ENCODE results near the gene HIGD2A.
A peak's percentile ranks its signal among the peaks of the same experiment; 100 is the strongest.

Gene HIGD2A

GRCh38 chr5:176412517-176413254 lies 24.1 kb downstream of the HIGD2A start:
- peak in 1 of 42 donors; percentile 4 for DNase-seq
- intact Hi-C loops (cut with DNase I), result loop anchor here (10.0 kb wide), 1 partner anchor 122 kb away; the partner anchor contains the start of gene RNF44

- DNase-seq, result peak in 1 of 42 donors; percentile 4
- intact Hi-C loops (cut with DNase I), result loop anchor here (10.0 kb wide), 1 partner anchor 122 kb away; the partner anchor contains the start of gene RNF44
These were observed 24.7 kb downstream of the HIGD2A start for GRCh38 chr5:176413255-176413565.

- no peak for DNase-seq
- intact Hi-C loops (cut with DNase I), result loop anchor here (2.0 to 10.0 kb wide), 2 partner anchors 21 to 121 kb away; partner anchors contain the start of gene RNF44
These were observed 25.2 kb downstream of the HIGD2A start for GRCh38 chr5:176413709-176414191.

GRCh38 chr5:176414704-176415103 lies 26.2 kb downstream of the HIGD2A start:
- intact Hi-C loops (cut with DNase I), result loop anchor here (2.0 to 10.0 kb wide), 2 partner anchors 22 to 120 kb away; partner anchors contain the start of gene RNF44
- no peak for DNase-seq

- intact Hi-C loops (cut with DNase I), result loop anchor here (2.0 to 10.0 kb wide), 2 partner anchors 23 to 119 kb away; partner anchors contain the start of gene RNF44
- peak in 1 of 42 donors; percentile 17 for DNase-seq
These were observed 26.8 kb downstream of the HIGD2A start for GRCh38 chr5:176415240-176415951.

GRCh38 chr5:176415952-176416924 lies 27.7 kb downstream of the HIGD2A start, which contains the start of gene CLTB:
Gene CLTB (minus strand): TSS chr5:176416539. CDS start chr5:176416363, 176 bp downstream.
- peak; percentile 60 to 98 (median 93) for DNase-seq
- intact Hi-C loops (cut with DNase I), result loop anchor here (2.0 to 10.0 kb wide), 2 partner anchors 23 to 119 kb away; partner anchors contain the start of gene RNF44

- peak in 1 of 42 donors; percentile 26 for DNase-seq
- intact Hi-C loops (cut with DNase I), result loop anchor here (10.0 kb wide), 1 partner anchor 118 kb away; the partner anchor contains the start of gene RNF44
These were observed 28.4 kb downstream of the HIGD2A start for GRCh38 chr5:176416965-176417364.

GRCh38 chr5:176418251-176418650 lies 29.7 kb downstream of the HIGD2A start:
- intact Hi-C loops (cut with DNase I), result loop anchor here (10.0 kb wide), 1 partner anchor 117 kb away; the partner anchor contains the start of gene RNF44
- no peak for DNase-seq

GRCh38 chr5:176420086-176420485 lies 31.5 kb downstream of the HIGD2A start:
- intact Hi-C loops (cut with DNase I), result no loop called here
- no peak for DNase-seq

- DNase-seq, result no peak
- intact Hi-C loops (cut with DNase I), result no loop called here
These were observed 32.5 kb downstream of the HIGD2A start for GRCh38 chr5:176420972-176421544.

- intact Hi-C loops (cut with DNase I), result no loop called here
- no peak for DNase-seq
These were observed 35.6 kb downstream of the HIGD2A start for GRCh38 chr5:176424181-176424580.

- intact Hi-C loops (cut with DNase I), result no loop called here
- DNase-seq, result no peak
These were observed 36.6 kb downstream of the HIGD2A start for GRCh38 chr5:176425138-176425537.

GRCh38 chr5:176425791-176426190 lies 37.2 kb downstream of the HIGD2A start:
- DNase-seq, result no peak
- intact Hi-C loops (cut with DNase I), result no loop called here

GRCh38 chr5:176426876-176427275 lies 38.3 kb downstream of the HIGD2A start:
- intact Hi-C loops (cut with DNase I), result no loop called here
- no peak for DNase-seq

GRCh38 chr5:176427971-176428370 lies 39.4 kb downstream of the HIGD2A start:
- DNase-seq, result no peak
- intact Hi-C loops (cut with DNase I), result no loop called here

GRCh38 chr5:176429972-176430371 lies 41.4 kb downstream of the HIGD2A start:
- no peak for DNase-seq
- intact Hi-C loops (cut with DNase I), result no loop called here

GRCh38 chr5:176432707-176433106 lies 44.2 kb downstream of the HIGD2A start:
- intact Hi-C loops (cut with DNase I), result no loop called here
- DNase-seq, result no peak

GRCh38 chr5:176436656-176437055 lies 48.1 kb downstream of the HIGD2A start:
- intact Hi-C loops (cut with DNase I), result no loop called here
- no peak for DNase-seq

Measured in head of caudate nucleus (tissue), 42 donors.